BJ (cell line): ENCODE measurements around the gene WDR20. TPM values are rescaled to one million over a fixed set of nuclear protein-coding genes. Genes with fewer than 3 reads are reported as not detected.

Experiments
- CTCF ChIA-PET: fragments of 350-600 bp; formaldehyde crosslinking; extraction: SDS; loops from one replicate; lab custom pipeline; 2021; ENCODE audit warnings: antibody characterized with exemption, inconsistent platforms; lab: Yijun Ruan, JAX
- POLR2A ChIA-PET: fragments of 300-600 bp; sonication (Branson Sonifier 250); formaldehyde crosslinking; extraction: SDS; loops from one replicate; lab custom pipeline; 2021; ENCODE audit warnings: antibody characterized with exemption; lab: Charles Lee
- DNase-seq: peaks from one replicate; pipeline ENCODE4 v3.0.0-alpha.2; 2011; ENCODE audit warnings: low read depth
- H3K27me3 ChIP-seq: 2 replicates; pipeline ENCODE4 v1.6.0; 2011; ENCODE audit warnings: low read length; ENCODE audit not compliant: control insufficient read depth, insufficient read depth
- H3K36me3 ChIP-seq: 2 replicates; pipeline ENCODE4 v1.5.1; 2011; ENCODE audit warnings: low read length; ENCODE audit not compliant: control insufficient read depth, insufficient read depth
- H3K4me3 ChIP-seq: 2 replicates; pipeline ENCODE4 v1.5.1; 2011; ENCODE audit warnings: low read depth, mild to moderate bottlenecking, control low read depth, low read length
- CTCF ChIP-seq: IDR thresholded peaks from 2 replicates; pipeline ENCODE4 v1.5.1; 2011; ENCODE audit warnings: low read depth, mild to moderate bottlenecking, control low read depth, inconsistent platforms, low read length, moderate library complexity; ENCODE audit not compliant: insufficient read depth
- polyA plus RNA-seq: library from polyadenylated mRNA; depleted of rRNA; stranded (reverse); fragments of >200 nt; gene quantifications from 2 replicates; pipeline ENCODE4 v1.2.3, GENCODE V29; 2011

The WDR20 gene
- polyA plus RNA-seq, 1 experiment = 18.3 TPM

DNA sequence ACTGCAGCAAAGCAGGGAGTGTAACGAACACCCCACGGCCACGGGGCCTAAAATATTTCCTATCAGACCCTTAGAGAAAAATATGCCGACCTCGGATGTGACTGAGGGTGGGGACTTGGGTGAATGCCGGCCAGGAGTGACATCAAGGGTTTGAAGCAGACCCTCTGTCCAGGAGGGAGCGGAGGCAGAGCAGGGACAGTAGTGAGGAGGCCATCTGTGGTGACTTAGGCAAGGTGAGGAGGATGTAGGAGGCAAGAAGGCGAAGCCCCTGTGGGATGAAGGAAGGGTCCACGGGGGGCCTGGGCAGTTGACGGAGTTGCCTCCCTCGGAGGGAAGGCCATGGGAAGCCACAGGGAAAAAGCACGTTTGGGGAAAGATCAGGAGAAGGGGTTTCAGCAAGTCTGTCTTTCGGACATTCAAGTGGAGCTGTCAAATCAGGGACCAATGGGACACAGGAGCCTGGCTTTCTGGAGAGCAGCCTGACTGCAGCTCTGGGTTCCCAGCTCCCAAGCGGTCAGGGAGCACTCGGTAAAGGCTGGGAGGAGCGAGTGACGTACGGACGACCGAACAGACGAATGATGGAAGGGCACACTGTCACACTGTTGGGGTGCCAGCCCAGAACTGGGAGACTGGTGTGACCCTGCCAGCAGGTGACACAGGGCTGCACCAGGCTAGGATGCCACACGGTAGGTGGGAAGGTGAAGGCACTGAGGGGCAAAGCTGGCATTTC is 90.9 kb downstream of the WDR20 start:
- no peaks in the 10 kb centered on the region for H3K27me3 ChIP-seq
- TF ChIP-seq CTCF = no peak
- H3K4me3 ChIP-seq = no peak overlapping the region
- POLR2A ChIA-PET = no interaction called here
- no peak for DNase-seq
- CTCF ChIA-PET = interaction anchor here (0.7 to 1.8 kb wide), 4 partner anchors 15 to 90 kb away, joined by 3 to 4 read pairs (median 4); no protein-coding TSS in a partner anchor
- peaks cover 9% of the 10 kb centered on the region for H3K36me3 ChIP-seq

- CTCF ChIA-PET = interaction anchor here (1.5 to 3.3 kb wide), 2 partner anchors 18 to 82 kb away, joined by 3 to 12 read pairs; no protein-coding TSS in a partner anchor
- POLR2A ChIA-PET = no interaction called here
- DNase-seq = no peak
- H3K4me3 ChIP-seq = no peak overlapping the region
- peaks cover 8% of the 10 kb centered on the region for H3K36me3 ChIP-seq
- H3K27me3 ChIP-seq = no peaks in the 10 kb centered on the region
- TF ChIP-seq CTCF = no peak
Observed at GRCh38 chr14:102231476-102232347, 92.0 kb downstream of the WDR20 start.

- H3K27me3 ChIP-seq = no peaks in the 10 kb centered on the region
- no peak overlapping the region for H3K4me3 ChIP-seq
- ChIA-PET POLR2A (no interaction called here), CTCF (interaction anchor here (3.3 kb wide), 1 partner anchor 82 kb away, joined by 12 read pairs; no protein-coding TSS in a partner anchor)
- TF ChIP-seq CTCF = no peak
- H3K36me3 ChIP-seq = peaks cover 8% of the 10 kb centered on the region
- no peak for DNase-seq
Observed at GRCh38 chr14:102232348-102232625, 92.6 kb downstream of the WDR20 start.

DNA sequence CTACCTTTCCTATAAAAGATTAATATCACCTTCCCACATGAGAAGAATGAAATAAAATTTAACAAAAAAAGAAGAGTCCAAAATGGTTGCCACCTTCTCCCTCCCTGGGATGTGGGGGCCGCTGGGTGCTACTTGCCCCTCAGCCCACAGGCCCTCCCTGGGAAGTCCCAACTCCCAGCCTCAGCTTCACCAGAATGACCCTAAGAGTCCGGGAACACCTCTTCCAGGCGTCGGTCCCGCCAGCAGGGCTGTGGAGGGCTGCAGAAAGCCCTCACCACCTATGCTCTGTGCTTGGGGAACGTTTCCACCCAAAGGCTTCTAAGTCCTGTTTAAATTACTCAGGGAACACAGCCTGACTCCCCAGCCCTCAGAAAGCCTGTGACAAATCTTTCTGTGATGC is 93.4 kb downstream of the WDR20 start:
- Histone ChIP-seq H3K36me3 (peaks cover 8% of the 10 kb centered on the region), H3K4me3 (no peak overlapping the region), H3K27me3 (no peaks in the 10 kb centered on the region)
- POLR2A ChIA-PET = no interaction called here
- CTCF ChIA-PET = interaction anchor here (0.6 to 3.3 kb wide), 3 partner anchors 16 to 537 kb away, joined by 3 to 12 read pairs (median 4); no protein-coding TSS in a partner anchor
- no peak for DNase-seq
- TF ChIP-seq CTCF = no peak
